ENCODE results near the gene SLC16A11. TPM values are rescaled to one million over a fixed set of nuclear protein-coding genes. Genes with fewer than 3 reads are reported as not detected.

The SLC16A11 gene
- total and polyA plus RNA-seq, 2 experiments from 2014 or later, result 0.93 to 2.4 TPM

MicroRNAs within 50 kb of the gene (microRNA counts, 767-probe panel; counts per million panel counts)
- microRNA hsa-miR-195-5p, result not detected
- not detected for microRNA hsa-miR-497-5p

Small RNAs within 50 kb of the gene (small RNA-seq; reads per million reads assigned to genes)
- not detected for gene AC120057.1

Other genes with a start within 250 kb of the SLC16A11 start
- 0.07 TPM in 1 of 2 replicates, not detected in the other for gene TEKT1, start 212.4 kb downstream of the SLC16A11 start, total RNA-seq
- not detected in 2 replicates for gene TEKT1, start 212.4 kb downstream of the SLC16A11 start, polyA plus RNA-seq
- gene ALOX12, start 48.0 kb downstream of the SLC16A11 start, total RNA-seq, result not detected in 2 replicates
- 0.33 and 0.40 TPM in 2 replicates for gene ALOX12, start 48.0 kb downstream of the SLC16A11 start, polyA plus RNA-seq
- gene RNASEK, start 31.5 kb downstream of the SLC16A11 start, total RNA-seq, result 309 and 434 TPM in 2 replicates
- 889 and 995 TPM in 2 replicates for gene RNASEK, start 31.5 kb downstream of the SLC16A11 start, polyA plus RNA-seq
- 0.53 and 1.1 TPM in 2 replicates for gene BCL6B, start 21.0 kb downstream of the SLC16A11 start, total RNA-seq
- 0.95 and 1.1 TPM in 2 replicates for gene BCL6B, start 21.0 kb downstream of the SLC16A11 start, polyA plus RNA-seq
- gene SLC16A13, start 8.1 kb downstream of the SLC16A11 start, total RNA-seq, result 6.2 TPM in 2 replicates
- gene SLC16A13, start 8.1 kb downstream of the SLC16A11 start, polyA plus RNA-seq, result 18.8 and 21.1 TPM in 2 replicates
- gene CLEC10A, start 36.2 kb upstream of the SLC16A11 start, total RNA-seq, result 0.24 and 0.37 TPM in 2 replicates
- 0.17 and 0.21 TPM in 2 replicates for gene CLEC10A, start 36.2 kb upstream of the SLC16A11 start, polyA plus RNA-seq
- 53.5 and 65.5 TPM in 2 replicates for gene ASGR2, start 70.7 kb upstream of the SLC16A11 start, total RNA-seq
- 68.2 and 90.6 TPM in 2 replicates for gene ASGR2, start 70.7 kb upstream of the SLC16A11 start, polyA plus RNA-seq
- gene ASGR1, start 135.3 kb upstream of the SLC16A11 start, total RNA-seq, result 59.6 and 74.0 TPM in 2 replicates
- 113 and 140 TPM in 2 replicates for gene ASGR1, start 135.3 kb upstream of the SLC16A11 start, polyA plus RNA-seq
- 8.4 and 10.7 TPM in 2 replicates for gene DLG4, start 175.7 kb upstream of the SLC16A11 start, total RNA-seq
- 2.9 and 7.6 TPM in 2 replicates for gene DLG4, start 175.7 kb upstream of the SLC16A11 start, polyA plus RNA-seq
- gene ACADVL, start 175.8 kb upstream of the SLC16A11 start, total RNA-seq, result 298 and 469 TPM in 2 replicates
- gene ACADVL, start 175.8 kb upstream of the SLC16A11 start, polyA plus RNA-seq, result 1,250 and 1,676 TPM in 2 replicates
- gene DVL2, start 190.4 kb upstream of the SLC16A11 start, total RNA-seq, result 56.1 and 62.1 TPM in 2 replicates
- 74.6 and 74.7 TPM in 2 replicates for gene DVL2, start 190.4 kb upstream of the SLC16A11 start, polyA plus RNA-seq
- 53.9 and 57.9 TPM in 2 replicates for gene PHF23, start 195.4 kb upstream of the SLC16A11 start, total RNA-seq
- gene PHF23, start 195.4 kb upstream of the SLC16A11 start, polyA plus RNA-seq, result 77.7 and 78.6 TPM in 2 replicates
- gene GABARAP, start 198.4 kb upstream of the SLC16A11 start, total RNA-seq, result 309 and 327 TPM in 2 replicates
- gene GABARAP, start 198.4 kb upstream of the SLC16A11 start, polyA plus RNA-seq, result 992 and 1,031 TPM in 2 replicates
- gene CTDNEP1, start 207.6 kb upstream of the SLC16A11 start, total RNA-seq, result 44.6 and 62.7 TPM in 2 replicates
- gene CTDNEP1, start 207.6 kb upstream of the SLC16A11 start, polyA plus RNA-seq, result 86.9 and 96.7 TPM in 2 replicates
- gene ELP5, start 208.1 kb upstream of the SLC16A11 start, total RNA-seq, result 30.4 and 30.6 TPM in 2 replicates
- 38.0 and 49.6 TPM in 2 replicates for gene ELP5, start 208.1 kb upstream of the SLC16A11 start, polyA plus RNA-seq
- 169 and 197 TPM in 2 replicates for gene CLDN7, start 218.4 kb upstream of the SLC16A11 start, total RNA-seq
- 290 and 341 TPM in 2 replicates for gene CLDN7, start 218.4 kb upstream of the SLC16A11 start, polyA plus RNA-seq
- 0.88 and 1.6 TPM in 2 replicates for gene SLC2A4, start 237.6 kb upstream of the SLC16A11 start, total RNA-seq
- 0.42 and 0.89 TPM in 2 replicates for gene SLC2A4, start 237.6 kb upstream of the SLC16A11 start, polyA plus RNA-seq

Measured in hepatocyte (in vitro differentiated cells).